HG03095 (cell line): ENCODE measurements around the gene GSE1.

Experiments used
- ATAC-seq: cut with Tn5 transposase; IDR thresholded peaks from one replicate; pipeline ENCODE4 v1.9.1; 2021; ENCODE audit warnings: moderate library complexity; ENCODE audit not compliant: unreplicated experiment

GSE1 gene

GRCh38 chr16:85573696-85574641 lies 39.2 kb upstream of the GSE1 start:
- ATAC-seq, result no peak

GRCh38 chr16:85574672-85575475 lies 38.2 kb upstream of the GSE1 start:
- no peak for ATAC-seq

DNA sequence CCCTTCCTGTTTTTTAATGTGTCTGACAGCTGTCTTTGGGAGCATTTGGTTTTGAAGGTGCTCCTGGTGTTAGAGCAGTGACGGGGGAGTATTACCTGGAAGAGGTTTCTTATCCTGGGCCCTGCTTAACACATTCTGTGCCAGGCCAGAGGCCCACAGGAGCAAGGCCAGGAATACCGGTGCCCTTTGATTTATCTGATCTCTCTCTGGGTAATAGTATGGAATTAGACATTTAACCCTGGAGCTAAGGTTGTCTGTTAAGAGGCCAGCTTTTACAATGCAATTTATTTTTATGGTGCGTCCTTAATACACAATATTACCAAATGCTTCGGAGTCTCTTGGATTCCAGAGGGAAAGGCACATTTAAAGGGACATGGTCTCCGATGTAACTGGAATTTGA lies 37.2 kb upstream of the GSE1 start:
- no peak for ATAC-seq

DNA sequence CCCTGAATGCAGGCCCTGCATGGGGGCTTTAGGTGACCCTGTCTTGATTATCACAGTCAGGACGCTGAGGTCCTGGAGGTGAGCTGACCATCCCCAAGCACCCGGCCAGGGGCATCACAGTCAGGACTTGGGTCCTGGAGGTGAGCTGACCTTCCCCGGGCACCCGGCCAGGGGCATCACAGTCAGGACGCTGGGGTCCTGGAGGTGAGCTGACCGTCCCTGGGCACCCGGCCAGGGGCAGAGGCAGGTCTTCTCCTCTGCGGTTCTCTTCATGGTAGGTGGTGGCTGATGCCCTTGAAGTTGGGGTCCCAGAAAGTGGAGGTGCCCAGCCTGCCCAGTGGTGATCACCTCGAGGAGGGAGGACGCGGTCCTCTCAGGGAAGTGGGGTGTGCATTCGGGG lies 36.2 kb upstream of the GSE1 start:
- ATAC-seq, result no peak

GRCh38 chr16:85577899-85578598 lies 35.1 kb upstream of the GSE1 start:
- ATAC-seq, result no peak

GRCh38 chr16:85578599-85578948 lies 34.5 kb upstream of the GSE1 start:
- no peak for ATAC-seq

DNA sequence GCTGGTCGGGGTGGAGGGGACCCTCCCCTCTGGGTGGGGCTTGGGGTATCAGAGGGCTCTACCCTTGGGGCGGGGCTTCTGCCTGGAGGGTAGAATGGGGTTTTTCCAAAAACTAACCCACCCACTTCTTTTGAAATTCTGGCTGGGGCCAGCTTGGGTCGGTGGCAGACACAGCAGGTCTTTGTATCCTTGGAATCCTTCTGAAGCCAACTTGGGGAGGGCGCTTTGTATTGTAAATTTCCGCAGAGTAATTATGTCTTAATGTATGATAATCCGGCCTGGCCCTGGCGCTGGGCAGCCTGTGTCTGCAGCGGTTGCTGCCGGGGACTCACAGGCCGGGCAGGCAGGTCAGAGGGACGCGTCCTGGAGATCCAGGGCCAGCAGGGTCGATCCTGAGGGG lies 33.9 kb upstream of the GSE1 start:
- no peak for ATAC-seq

DNA sequence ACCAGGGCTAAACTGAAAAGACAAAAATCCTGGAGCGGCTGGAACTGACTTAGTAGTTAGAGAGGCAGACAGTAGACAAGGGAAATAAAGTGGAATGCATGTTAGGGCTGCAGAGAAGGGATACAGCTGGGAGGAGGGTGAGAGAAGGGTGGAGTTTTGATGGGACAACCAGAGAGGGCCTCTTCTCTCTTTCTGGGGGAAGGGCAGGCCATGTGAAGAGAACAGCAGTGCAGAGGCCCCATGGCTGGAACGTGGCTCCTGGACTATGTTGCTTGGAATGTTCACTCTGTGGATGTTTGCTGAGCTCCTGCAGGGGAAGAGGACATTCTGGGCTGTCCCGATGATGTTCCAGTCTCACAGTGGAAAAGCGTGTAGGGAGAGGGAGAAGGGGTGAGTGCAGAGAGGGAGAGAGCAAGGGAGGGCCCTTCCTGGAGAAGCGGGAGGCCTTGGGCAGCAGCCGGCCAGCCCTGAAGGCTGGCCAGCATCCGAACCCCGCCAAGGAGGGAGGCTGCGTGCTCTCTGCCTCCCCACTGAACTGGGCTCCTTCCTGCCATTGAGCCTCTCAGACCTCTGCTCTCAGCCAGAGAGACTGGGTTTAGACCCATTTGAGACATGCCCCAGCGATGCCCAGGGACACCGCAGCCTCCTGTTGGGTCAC lies 33.1 kb upstream of the GSE1 start:
- no peak for ATAC-seq

DNA sequence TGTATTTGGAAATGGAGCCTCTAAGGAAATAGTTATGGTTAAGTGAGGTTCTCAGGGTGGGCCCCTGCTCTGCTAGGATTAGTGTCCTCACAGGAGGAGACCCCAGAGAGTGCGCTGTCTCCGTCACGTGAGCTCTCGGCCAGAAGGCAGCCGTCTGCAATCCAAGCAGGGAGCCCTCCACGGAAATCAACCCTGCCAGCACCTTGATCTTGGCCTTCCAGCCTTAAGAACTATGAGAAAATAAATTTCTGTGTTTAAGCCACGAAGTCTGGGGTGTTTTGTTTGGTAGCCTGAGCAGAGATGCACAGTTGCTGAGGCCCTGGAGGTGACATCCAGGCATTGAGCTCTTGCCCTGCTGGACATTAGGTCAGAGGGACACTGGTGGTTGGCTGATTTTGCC lies 32.4 kb upstream of the GSE1 start:
- ATAC-seq, result no peak

- ATAC-seq, result no peak
These were observed 30.7 kb upstream of the GSE1 start for GRCh38 chr16:85582229-85582991.

- no peak for ATAC-seq
These were observed 29.5 kb upstream of the GSE1 start for GRCh38 chr16:85583491-85584181.

GRCh38 chr16:85584267-85584666 lies 28.9 kb upstream of the GSE1 start:
- no peak for ATAC-seq

GRCh38 chr16:85584819-85585282 lies 28.3 kb upstream of the GSE1 start:
- no peak for ATAC-seq

- ATAC-seq, result no peak
These were observed 27.4 kb upstream of the GSE1 start for GRCh38 chr16:85585711-85586110.

GRCh38 chr16:85586380-85587104 lies 26.6 kb upstream of the GSE1 start:
- no peak for ATAC-seq

DNA sequence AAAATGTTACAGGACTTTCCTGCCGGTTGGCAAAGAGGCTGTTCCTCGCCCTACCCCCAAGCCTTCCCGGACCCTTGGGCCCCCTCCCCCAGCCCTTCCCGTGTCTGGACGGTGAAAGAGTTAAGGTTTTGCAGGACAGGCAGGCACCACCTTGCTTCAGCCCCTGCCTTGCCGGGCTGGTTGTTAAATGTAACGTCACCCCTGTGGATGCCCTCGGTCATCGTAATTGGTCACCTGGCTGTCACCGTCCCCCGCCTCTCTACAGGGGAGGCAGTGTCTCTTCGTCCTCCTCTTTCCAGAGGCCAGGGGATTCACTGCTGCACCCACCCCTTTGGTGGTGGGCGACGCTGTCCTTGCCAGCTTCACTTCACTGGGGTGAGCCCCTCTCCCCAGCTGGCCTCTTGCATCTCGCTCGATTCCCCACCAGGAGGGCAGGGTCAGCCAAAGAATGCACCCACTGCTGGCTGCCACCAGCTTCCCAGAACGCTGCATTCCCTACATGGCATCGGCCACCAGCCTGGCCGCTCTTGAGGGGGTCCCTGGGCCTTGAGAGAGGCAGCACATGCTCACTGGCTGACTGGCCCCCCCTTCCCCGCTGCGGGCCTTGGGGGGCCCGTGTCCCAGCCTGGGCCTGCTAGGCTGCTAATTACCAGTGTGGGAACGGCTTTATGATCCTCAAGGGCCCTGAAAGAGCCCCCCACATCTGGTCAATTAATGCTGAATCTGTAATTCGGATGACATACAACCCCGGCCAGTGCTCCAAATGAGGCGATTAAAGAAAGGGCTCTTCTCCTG lies 25.2 kb upstream of the GSE1 start:
- no peak for ATAC-seq

DNA sequence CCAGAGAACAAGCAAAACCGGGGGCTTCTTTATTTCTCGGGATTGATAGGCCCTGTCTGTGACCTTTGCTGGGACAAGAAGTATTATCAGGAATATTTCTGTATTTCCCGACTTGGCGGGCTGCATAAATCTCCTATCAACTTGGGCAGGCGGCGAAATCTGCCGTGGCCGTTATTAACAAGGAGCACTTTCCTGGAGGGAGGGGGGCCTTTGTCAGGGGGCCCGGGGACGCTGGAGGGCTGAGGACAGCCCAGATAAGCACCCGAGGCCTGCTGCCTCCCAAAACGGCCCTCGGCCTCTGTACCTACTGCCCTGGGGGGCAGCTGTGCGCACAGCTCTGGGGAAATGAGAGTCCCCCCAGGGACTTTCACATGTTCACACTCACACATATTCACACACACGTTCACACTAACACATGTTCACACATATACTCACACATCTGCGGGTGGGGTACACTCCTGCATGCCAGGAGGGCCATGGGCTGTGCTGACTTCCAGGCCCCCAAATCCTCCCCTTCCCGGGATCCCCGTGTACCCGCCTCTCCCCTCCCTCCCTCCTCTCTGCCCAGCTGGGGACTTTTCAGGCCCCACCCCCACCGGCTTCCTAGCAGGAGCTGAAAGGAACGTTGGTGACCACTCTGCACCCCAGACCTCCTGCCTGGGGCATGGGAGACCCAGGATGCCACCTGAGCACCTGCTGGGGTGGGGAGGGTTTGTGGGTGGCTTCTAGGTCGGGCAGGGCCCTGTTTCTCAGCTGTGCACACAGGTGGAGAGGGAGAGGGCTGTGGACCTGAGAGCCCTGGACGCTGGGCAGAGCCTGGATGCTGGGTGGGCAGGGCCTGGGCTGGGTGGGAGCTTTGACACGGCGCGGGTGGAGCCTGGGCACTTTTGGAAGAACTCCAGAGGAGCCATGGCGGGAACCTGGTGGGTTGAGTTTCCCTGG lies 24.3 kb upstream of the GSE1 start:
- ATAC-seq, result no peak
